HL-60 (cell line): ENCODE measurements around the gene SLC6A7.

ENCODE experiments used
- CTCF ChIP-seq: IDR thresholded peaks from one replicate; pipeline ENCODE4 v1.5.1; 2011; ENCODE audit warnings: low read length, control low read depth, inconsistent platforms; ENCODE audit not compliant: insufficient read depth
- GABPA ChIP-seq: IDR thresholded peaks from 2 replicates; pipeline ENCODE4 v1.6.1; 2012; ENCODE audit warnings: low read depth
- POLR2AphosphoS5 ChIP-seq: IDR thresholded peaks from 2 replicates; pipeline ENCODE4 v1.6.1; 2012; ENCODE audit warnings: low read depth
- TF ChIP-seq, protein P1 (sequence below): IDR thresholded peaks from 2 replicates; pipeline ENCODE4 v1.6.1; 2012; ENCODE audit warnings: low read depth; ENCODE audit not compliant: insufficient replicate concordance

- TF ChIP-seq POLR2AphosphoS5 = no peak
- TF ChIP-seq CTCF = no peak
- TF ChIP-seq, protein P1, sequence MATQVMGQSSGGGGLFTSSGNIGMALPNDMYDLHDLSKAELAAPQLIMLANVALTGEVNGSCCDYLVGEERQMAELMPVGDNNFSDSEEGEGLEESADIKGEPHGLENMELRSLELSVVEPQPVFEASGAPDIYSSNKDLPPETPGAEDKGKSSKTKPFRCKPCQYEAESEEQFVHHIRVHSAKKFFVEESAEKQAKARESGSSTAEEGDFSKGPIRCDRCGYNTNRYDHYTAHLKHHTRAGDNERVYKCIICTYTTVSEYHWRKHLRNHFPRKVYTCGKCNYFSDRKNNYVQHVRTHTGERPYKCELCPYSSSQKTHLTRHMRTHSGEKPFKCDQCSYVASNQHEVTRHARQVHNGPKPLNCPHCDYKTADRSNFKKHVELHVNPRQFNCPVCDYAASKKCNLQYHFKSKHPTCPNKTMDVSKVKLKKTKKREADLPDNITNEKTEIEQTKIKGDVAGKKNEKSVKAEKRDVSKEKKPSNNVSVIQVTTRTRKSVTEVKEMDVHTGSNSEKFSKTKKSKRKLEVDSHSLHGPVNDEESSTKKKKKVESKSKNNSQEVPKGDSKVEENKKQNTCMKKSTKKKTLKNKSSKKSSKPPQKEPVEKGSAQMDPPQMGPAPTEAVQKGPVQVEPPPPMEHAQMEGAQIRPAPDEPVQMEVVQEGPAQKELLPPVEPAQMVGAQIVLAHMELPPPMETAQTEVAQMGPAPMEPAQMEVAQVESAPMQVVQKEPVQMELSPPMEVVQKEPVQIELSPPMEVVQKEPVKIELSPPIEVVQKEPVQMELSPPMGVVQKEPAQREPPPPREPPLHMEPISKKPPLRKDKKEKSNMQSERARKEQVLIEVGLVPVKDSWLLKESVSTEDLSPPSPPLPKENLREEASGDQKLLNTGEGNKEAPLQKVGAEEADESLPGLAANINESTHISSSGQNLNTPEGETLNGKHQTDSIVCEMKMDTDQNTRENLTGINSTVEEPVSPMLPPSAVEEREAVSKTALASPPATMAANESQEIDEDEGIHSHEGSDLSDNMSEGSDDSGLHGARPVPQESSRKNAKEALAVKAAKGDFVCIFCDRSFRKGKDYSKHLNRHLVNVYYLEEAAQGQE = no peak
- TF ChIP-seq GABPA = no peak
Measured at GRCh38 chr5:150179019-150179620, 10.7 kb upstream of the SLC6A7 start.
